HG02943 (cell line): ENCODE results near the gene ABCB8.

Experiments
- ATAC-seq: cut with Tn5 transposase; IDR thresholded peaks from one replicate; pipeline ENCODE4 v1.9.1; 2021; ENCODE audit warnings: mild to moderate bottlenecking, low read depth, moderate library complexity; ENCODE audit not compliant: unreplicated experiment

ABCB8 gene

GRCh38 chr7:151068069-151068773, 40.0 kb downstream of the ABCB8 start:
- ATAC-seq = no peak

GRCh38 chr7:151069841-151070573, 41.8 kb downstream of the ABCB8 start:
- no peak for ATAC-seq

GRCh38 chr7:151070574-151070960, 42.3 kb downstream of the ABCB8 start:
- ATAC-seq = no peak

- no peak for ATAC-seq
Measured at GRCh38 chr7:151071032-151071866, 43.0 kb downstream of the ABCB8 start.

- ATAC-seq = no peak
Measured at GRCh38 chr7:151073990-151074389, 45.7 kb downstream of the ABCB8 start.

GRCh38 chr7:151074817-151075661, 46.8 kb downstream of the ABCB8 start:
- ATAC-seq = no peak

- ATAC-seq = no peak
Measured at GRCh38 chr7:151075662-151075971, 47.4 kb downstream of the ABCB8 start.

- no peak for ATAC-seq
Measured at GRCh38 chr7:151075978-151076426, 47.8 kb downstream of the ABCB8 start.

- no peak for ATAC-seq
Measured at GRCh38 chr7:151076863-151077704, 48.8 kb downstream of the ABCB8 start.

GRCh38 chr7:151077705-151078232, 49.5 kb downstream of the ABCB8 start:
- ATAC-seq = no peak

GRCh38 chr7:151078233-151079040, 50.2 kb downstream of the ABCB8 start:
- ATAC-seq = no peak

- ATAC-seq = no peak
Measured at GRCh38 chr7:151079199-151079910, 51.1 kb downstream of the ABCB8 start.

GRCh38 chr7:151080067-151080521, 51.8 kb downstream of the ABCB8 start:
- ATAC-seq = peak; percentile 6

- ATAC-seq = peak; percentile 60
Measured at GRCh38 chr7:151080522-151081169, 52.4 kb downstream of the ABCB8 start, which contains the start of gene FASTK. Gene FASTK (minus strand): TSS chr7:151080809. CDS start chr7:151080766, 43 bp downstream.

GRCh38 chr7:151081170-151082101, 53.2 kb downstream of the ABCB8 start:
- ATAC-seq = peak; percentile 1
